ENCODE results near the gene ATP11C. TPM values are rescaled to one million over a fixed set of nuclear protein-coding genes. Genes with fewer than 3 reads are reported as not detected.

Gene ATP11C
- polyA plus RNA-seq, 1 donor (not counting 4 experiments of a cell fraction or from before 2014, with no cell fraction given), result 14.0 TPM

DNA sequence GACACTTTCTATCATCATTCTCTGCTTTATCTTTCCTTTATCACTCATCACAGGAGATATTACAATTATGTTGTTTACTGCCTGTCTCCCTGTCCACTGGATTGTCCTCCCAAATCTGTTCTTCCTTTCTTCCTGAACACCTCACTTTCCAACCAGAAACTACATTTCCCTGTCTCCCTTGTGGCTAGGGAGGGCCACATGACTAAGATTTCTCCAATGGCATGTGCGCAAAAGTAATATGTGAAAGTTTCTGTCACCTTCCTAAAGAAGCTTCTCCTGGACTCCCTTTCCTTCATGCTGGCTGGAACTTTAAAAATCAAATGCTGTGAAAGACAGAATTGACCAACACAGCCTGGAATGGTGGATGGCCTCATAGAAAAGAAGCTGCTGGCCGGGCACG is 25.8 kb downstream of the ATP11C start:
- H3K4me2 ChIP-seq (ENCODE audit: control insufficient read depth, extremely low read depth, insufficient read depth, low read depth, low read length), result no peak overlapping the region
- dilution Hi-C loops (cut with MboI; ENCODE audit: extremely low pct_ligation_motif_present, low sequenced_read_pairs), result no loop called here
- no peak for DNase-seq (ENCODE audit: low read depth, low spot score)
- no peak overlapping the region for H3K27ac ChIP-seq (ENCODE audit: control insufficient read depth, insufficient read depth, low read length)
- no peak overlapping the region for H3K9ac ChIP-seq (ENCODE audit: control insufficient read depth, extremely low read depth, insufficient read depth, low read length)
- H3K4me3 ChIP-seq (ENCODE audit: control insufficient read depth in 2 of 3, extremely low read depth in 1 of 3, insufficient read depth in 2 of 3, low read depth in 1 of 3, low read length in 3 of 3), result no peak overlapping the region
- no peaks in the 10 kb centered on the region for H3K9me1 ChIP-seq (ENCODE audit: control insufficient read depth, extremely low read depth, insufficient read depth, low read length)
- H3K9me3 ChIP-seq (ENCODE audit: control insufficient read depth, low read depth, low read length), result no peaks in the 10 kb centered on the region
- no peak overlapping the region for H2AFZ ChIP-seq (ENCODE audit: control insufficient read depth, low read length)
- no peaks in the 10 kb centered on the region for H3K79me2 ChIP-seq (ENCODE audit: control insufficient read depth, insufficient read depth, low read length)
- H3K4me1 ChIP-seq (ENCODE audit: control insufficient read depth, extremely low read depth, insufficient read depth, low read length), result no peaks in the 10 kb centered on the region
- FAIRE-seq, result no peak
- no peaks in the 10 kb centered on the region for H3K27me3 ChIP-seq (ENCODE audit: control insufficient read depth, extremely low read depth, insufficient read depth, low read length)
- TF ChIP-seq EZH2 (IDR thresholded peaks at IDR 0.05; ENCODE audit: low read length), result no peak
- TF ChIP-seq CTCF (optimal IDR thresholded peaks at IDR 0.05 in 1 of 3, IDR thresholded peaks at IDR 0.05 in 1 of 3, conservative IDR thresholded peaks at IDR 0.05 in 1 of 3; ENCODE audit: extremely low read depth in 1 of 3, insufficient read depth in 2 of 3, low read length in 3 of 3), result no peak
- no peaks in the 10 kb centered on the region for H4K20me1 ChIP-seq (ENCODE audit: control insufficient read depth, extremely low read depth, insufficient read depth, low read length)
- H3K36me3 ChIP-seq (ENCODE audit: control insufficient read depth in 2 of 2, extremely low read depth in 1 of 2, insufficient read depth in 2 of 2, low read length in 2 of 2), result no peaks in the 10 kb centered on the region

DNA sequence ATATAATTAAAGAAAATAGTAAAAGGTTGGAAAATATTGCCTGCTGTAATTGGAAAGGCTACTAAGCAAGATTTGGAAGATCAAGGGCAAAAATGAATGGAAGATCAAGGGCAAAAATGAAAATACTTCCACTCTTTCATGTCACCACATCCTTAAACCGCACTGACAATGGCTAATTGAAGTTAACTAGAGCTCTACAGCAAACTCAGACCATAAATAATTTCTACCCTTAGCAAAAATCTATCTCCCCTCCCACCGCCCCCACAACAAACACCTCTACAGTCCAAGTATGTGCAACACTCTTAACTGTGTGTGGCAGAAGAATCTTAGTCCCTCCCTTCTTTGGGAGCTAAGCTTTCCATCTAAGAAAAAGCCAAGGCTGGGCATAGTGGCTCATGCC is 27.1 kb downstream of the ATP11C start:
- Histone ChIP-seq H3K4me2 (ENCODE audit: control insufficient read depth, extremely low read depth, insufficient read depth, low read depth, low read length) (no peak overlapping the region), H3K79me2 (ENCODE audit: control insufficient read depth, insufficient read depth, low read length) (no peaks in the 10 kb centered on the region), H3K9ac (ENCODE audit: control insufficient read depth, extremely low read depth, insufficient read depth, low read length) (no peak overlapping the region), H3K4me1 (ENCODE audit: control insufficient read depth, extremely low read depth, insufficient read depth, low read length) (no peaks in the 10 kb centered on the region), H3K4me3 (ENCODE audit: control insufficient read depth in 2 of 3, extremely low read depth in 1 of 3, insufficient read depth in 2 of 3, low read depth in 1 of 3, low read length in 3 of 3) (no peak overlapping the region), H3K9me1 (ENCODE audit: control insufficient read depth, extremely low read depth, insufficient read depth, low read length) (no peaks in the 10 kb centered on the region), H4K20me1 (ENCODE audit: control insufficient read depth, extremely low read depth, insufficient read depth, low read length) (no peaks in the 10 kb centered on the region), H3K9me3 (ENCODE audit: control insufficient read depth, low read depth, low read length) (no peaks in the 10 kb centered on the region), H3K27ac (ENCODE audit: control insufficient read depth, insufficient read depth, low read length) (no peak overlapping the region), H2AFZ (ENCODE audit: control insufficient read depth, low read length) (no peak overlapping the region), H3K36me3 (ENCODE audit: control insufficient read depth in 2 of 2, extremely low read depth in 1 of 2, insufficient read depth in 2 of 2, low read length in 2 of 2) (no peaks in the 10 kb centered on the region), H3K27me3 (ENCODE audit: control insufficient read depth, extremely low read depth, insufficient read depth, low read length) (no peaks in the 10 kb centered on the region)
- FAIRE-seq, result no peak
- no peak for DNase-seq (ENCODE audit: low read depth, low spot score)
- TF ChIP-seq EZH2 (IDR thresholded peaks at IDR 0.05; ENCODE audit: low read length), result no peak
- TF ChIP-seq CTCF (optimal IDR thresholded peaks at IDR 0.05 in 1 of 3, IDR thresholded peaks at IDR 0.05 in 1 of 3, conservative IDR thresholded peaks at IDR 0.05 in 1 of 3; ENCODE audit: extremely low read depth in 1 of 3, insufficient read depth in 2 of 3, low read length in 3 of 3), result no peak
- dilution Hi-C loops (cut with MboI; ENCODE audit: extremely low pct_ligation_motif_present, low sequenced_read_pairs), result no loop called here

Data from keratinocyte (primary cell).